AG10803 (cell line): ENCODE results near the gene HIBCH.

ENCODE experiments used
- DNase-seq: peaks from one replicate; pipeline ENCODE4 v3.0.0; 2010; ENCODE audit warnings: low read depth
- H3K4me3 ChIP-seq: 2 replicates; pipeline ENCODE4 v1.5.1; 2011; ENCODE audit warnings: mild to moderate bottlenecking, low read length, control low read depth
- CTCF ChIP-seq: conservative IDR thresholded peaks from 2 replicates; pipeline ENCODE4 v1.5.1; 2011; ENCODE audit warnings: mild to moderate bottlenecking, low read length, control low read depth, inconsistent platforms

Gene HIBCH

GRCh38 chr2:190213441-190214335, 105.9 kb downstream of the HIBCH start:
- no peak for DNase-seq
- no peak overlapping the region for H3K4me3 ChIP-seq

GRCh38 chr2:190210471-190210870, 109.2 kb downstream of the HIBCH start:
- no peak for DNase-seq
- no peak overlapping the region for H3K4me3 ChIP-seq
- no peak for TF ChIP-seq CTCF

More at GRCh38 chr2:190213441-190214335, 105.9 kb downstream of the HIBCH start:
- TF ChIP-seq CTCF, result no peak

GRCh38 chr2:190209559-190209958, 110.1 kb downstream of the HIBCH start:
- no peak for TF ChIP-seq CTCF
- no peak for DNase-seq
- H3K4me3 ChIP-seq, result no peak overlapping the region

GRCh38 chr2:190207930-190208329, 111.7 kb downstream of the HIBCH start:
- no peak for TF ChIP-seq CTCF
- no peak for DNase-seq
- no peak overlapping the region for H3K4me3 ChIP-seq

- H3K4me3 ChIP-seq, result no peak overlapping the region
- DNase-seq, result peak; percentile 39
- TF ChIP-seq CTCF, result no peak
Measured at GRCh38 chr2:190205657-190206056, 114.0 kb downstream of the HIBCH start.

GRCh38 chr2:190202604-190203003, 117.0 kb downstream of the HIBCH start:
- TF ChIP-seq CTCF, result no peak
- DNase-seq, result no peak
- H3K4me3 ChIP-seq, result no peak overlapping the region

- H3K4me3 ChIP-seq, result no peak overlapping the region
- TF ChIP-seq CTCF, result no peak
- no peak for DNase-seq
Measured at GRCh38 chr2:190202018-190202417, 117.6 kb downstream of the HIBCH start.
